ENCODE measurements around the gene CETN3. TPM values are rescaled to one million over a fixed set of nuclear protein-coding genes. Genes with fewer than 3 reads are reported as not detected.

CETN3 gene
- total RNA-seq (2014; rRNA removed; shearing (Covaris generic)): 9.5 and 28.3 TPM in 2 replicates
- polyA plus RNA-seq (2016; fragmentation: Nextera tagmentation; extraction: Ambion mirVana): 28.5 and 29.8 TPM in 2 replicates

- H3K27ac ChIP-seq: peak within 1 kb of the TSS; percentile 93
- no peaks in the 10 kb centered on the region for H3K9me3 ChIP-seq (ENCODE audit: low read depth)
- H3K9ac ChIP-seq: peak within 1 kb of the TSS; percentile 95
- no peak for TF ChIP-seq EZH2 (IDR thresholded peaks at IDR 0.05; ENCODE audit: insufficient read depth, poor library complexity, severe bottlenecking)
- TF ChIP-seq EZH2phosphoT487 (IDR thresholded peaks at IDR 0.05; ENCODE audit: insufficient read depth, low read depth): no peak
- H3K9me2 ChIP-seq (ENCODE audit: insufficient read depth): no peaks in the 10 kb centered on the region; the same call in 1 of the 2 replicates
- peak within 1 kb of the TSS; percentile 99 for H3K4me2 ChIP-seq (ENCODE audit: unreplicated experiment)
- no peaks in the 10 kb centered on the region for H4K20me1 ChIP-seq (ENCODE audit: insufficient read depth)
- peak within 1 kb of the TSS; percentile 99 for H2AFZ ChIP-seq
- in situ Hi-C loops (cut with MboI): loop anchor here (25.0 kb wide), 1 partner anchor 1522 kb away; the partner anchor contains the start of gene MEF2C
- peaks cover 35% of the 10 kb centered on the region for H3K4me1 ChIP-seq (ENCODE audit: insufficient read depth)
- H3F3A ChIP-seq (ENCODE audit: insufficient read depth): peaks cover 18% of the 10 kb centered on the region
- peak within 1 kb of the TSS; percentile 96 for H3K4me3 ChIP-seq
- 1 to 2% methylated on average over 51 of the region's 51 CpGs for WGBS, 2 experiments (ENCODE audit: low coverage in 1 of 2, low lambda C conversion rate in 2 of 2, missing lambda C conversion rate in 2 of 2)
- peak; percentile 97 for DNase-seq
- peaks cover 25% of the 10 kb centered on the region for H3K79me2 ChIP-seq (ENCODE audit: insufficient read depth)
- H3K27me3 ChIP-seq (replicated peaks; ENCODE audit: insufficient read depth): no peaks in the 10 kb centered on the region
- H3K36me3 ChIP-seq (ENCODE audit: low read depth): 0 out of 2 replicates have a peak, but pooled peaks cover 13% of the 10 kb centered on the region
Observed at GRCh38 chr5:90409318-90410177, at the start of gene CETN3. TSS of gene CETN3 (minus strand) at chr5:90409756. CDS start at chr5:90409661, 95 bp downstream.

- H3K4me3 ChIP-seq: no peak overlapping the region
- no peak overlapping the region for H3K9ac ChIP-seq
- H3K4me2 ChIP-seq (ENCODE audit: unreplicated experiment): no peak overlapping the region
- no peaks in the 10 kb centered on the region for H3K79me2 ChIP-seq (ENCODE audit: insufficient read depth)
- H3F3A ChIP-seq (ENCODE audit: insufficient read depth): no peaks in the 10 kb centered on the region
- DNase-seq: peak; percentile 66
- no peaks in the 10 kb centered on the region for H3K27me3 ChIP-seq (replicated peaks; ENCODE audit: insufficient read depth)
- H3K4me1 ChIP-seq (ENCODE audit: insufficient read depth): no peaks in the 10 kb centered on the region
- H2AFZ ChIP-seq: no peak overlapping the region
- H3K36me3 ChIP-seq (ENCODE audit: low read depth): no peaks in the 10 kb centered on the region
- H3K27ac ChIP-seq: no peak overlapping the region
- H4K20me1 ChIP-seq (ENCODE audit: insufficient read depth): no peaks in the 10 kb centered on the region
- H3K9me3 ChIP-seq (ENCODE audit: low read depth): no peaks in the 10 kb centered on the region
- H3K9me2 ChIP-seq (ENCODE audit: insufficient read depth): no peaks in the 10 kb centered on the region
- in situ Hi-C loops (cut with MboI): loop anchor here (25.0 kb wide), 1 partner anchor 340 kb away; no protein-coding TSS in a partner anchor
- TF ChIP-seq EZH2 (IDR thresholded peaks at IDR 0.05; ENCODE audit: insufficient read depth, poor library complexity, severe bottlenecking): no peak
- TF ChIP-seq EZH2phosphoT487 (IDR thresholded peaks at IDR 0.05; ENCODE audit: insufficient read depth, low read depth): no peak
Observed at GRCh38 chr5:90446961-90447360, 37.4 kb upstream of the CETN3 start.

DNA sequence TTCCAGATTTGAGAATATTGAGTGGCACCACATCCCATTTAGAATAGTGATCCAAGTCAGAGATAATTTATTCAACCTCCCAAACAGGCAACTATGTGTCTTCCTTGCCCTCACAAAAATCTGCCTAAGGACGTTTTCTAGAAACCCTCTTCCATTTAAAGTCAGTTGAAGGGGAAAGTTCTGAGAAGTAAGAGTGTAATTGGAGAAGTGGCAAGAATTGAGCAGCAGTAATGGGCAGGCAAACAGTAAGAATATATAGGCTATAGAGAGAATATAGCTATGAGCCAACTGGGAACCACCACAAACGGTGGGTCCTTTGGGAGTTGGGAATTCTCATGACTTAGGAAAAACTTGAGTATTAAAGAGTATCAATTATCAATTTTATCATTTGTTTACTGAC, 31.1 kb upstream of the CETN3 start:
- Histone ChIP-seq H3K4me3 (no peak overlapping the region), H3K4me2 (ENCODE audit: unreplicated experiment) (no peak overlapping the region), H3K4me1 (ENCODE audit: insufficient read depth) (no peaks in the 10 kb centered on the region), H3K36me3 (ENCODE audit: low read depth) (no peaks in the 10 kb centered on the region), H3F3A (ENCODE audit: insufficient read depth) (no peaks in the 10 kb centered on the region), H3K79me2 (ENCODE audit: insufficient read depth) (no peaks in the 10 kb centered on the region), H3K27ac (no peak overlapping the region), H3K9me3 (ENCODE audit: low read depth) (no peaks in the 10 kb centered on the region), H3K9ac (no peak overlapping the region), H2AFZ (peak overlapping the region; percentile 94), H3K9me2 (ENCODE audit: insufficient read depth) (no peaks in the 10 kb centered on the region), H3K27me3 (replicated peaks; ENCODE audit: insufficient read depth) (no peaks in the 10 kb centered on the region), H4K20me1 (ENCODE audit: insufficient read depth) (no peaks in the 10 kb centered on the region)
- DNase-seq: no peak
- in situ Hi-C loops (cut with MboI): loop anchor here (25.0 kb wide), 1 partner anchor 347 kb away; no protein-coding TSS in a partner anchor
- TF ChIP-seq EZH2 (IDR thresholded peaks at IDR 0.05; ENCODE audit: insufficient read depth, poor library complexity, severe bottlenecking): no peak
- TF ChIP-seq EZH2phosphoT487 (IDR thresholded peaks at IDR 0.05; ENCODE audit: insufficient read depth, low read depth): no peak
- WGBS, 2 experiments (ENCODE audit: low coverage in 1 of 2, low lambda C conversion rate in 2 of 2, missing lambda C conversion rate in 2 of 2): 50 to 59% methylated on average over 2 of the region's 2 CpGs

GRCh38 chr5:90438100-90438499, 28.5 kb upstream of the CETN3 start:
- Histone ChIP-seq H3K79me2 (ENCODE audit: insufficient read depth) (no peaks in the 10 kb centered on the region), H3K4me3 (no peak overlapping the region), H3K4me2 (ENCODE audit: unreplicated experiment) (no peak overlapping the region), H2AFZ (no peak overlapping the region), H3K36me3 (ENCODE audit: low read depth) (no peaks in the 10 kb centered on the region), H3K27ac (no peak overlapping the region), H3K4me1 (ENCODE audit: insufficient read depth) (no peaks in the 10 kb centered on the region), H3K9me3 (ENCODE audit: low read depth) (no peaks in the 10 kb centered on the region), H3K27me3 (replicated peaks; ENCODE audit: insufficient read depth) (no peaks in the 10 kb centered on the region), H4K20me1 (ENCODE audit: insufficient read depth) (no peaks in the 10 kb centered on the region), H3K9ac (no peak overlapping the region), H3K9me2 (ENCODE audit: insufficient read depth) (no peaks in the 10 kb centered on the region), H3F3A (ENCODE audit: insufficient read depth) (no peaks in the 10 kb centered on the region)
- in situ Hi-C loops (cut with MboI): loop anchor here (10.0 to 25.0 kb wide), 2 partner anchors 167 to 349 kb away; no protein-coding TSS in a partner anchor
- no peak for TF ChIP-seq EZH2phosphoT487 (IDR thresholded peaks at IDR 0.05; ENCODE audit: insufficient read depth, low read depth)
- no peak for TF ChIP-seq EZH2 (IDR thresholded peaks at IDR 0.05; ENCODE audit: insufficient read depth, poor library complexity, severe bottlenecking)
- WGBS, 2 experiments (ENCODE audit: low coverage in 1 of 2, low lambda C conversion rate in 2 of 2, missing lambda C conversion rate in 2 of 2): 83 to 84% methylated on average over 1 of the region's 1 CpG
- DNase-seq: no peak
